ENCODE data around the gene THAP2. TPM values are rescaled to one million over a fixed set of nuclear protein-coding genes. Genes with fewer than 3 reads are reported as not detected.

THAP2 gene
- total and polyA plus RNA-seq, 4 experiments from 2014 or later = 6.3 to 14.0 (median 11.8) TPM

GRCh38 chr12:71708658-71709057 lies 44.6 kb downstream of the THAP2 start:
- ChIA-PET POLR2A (ENCODE audit: partially characterized antibody) (no interaction called here), CTCF (ENCODE audit: partially characterized antibody) (interaction anchor here (1.0 to 1.3 kb wide), 3 partner anchors 39 to 316 kb away, joined by 3 to 6 read pairs (median 3); no protein-coding TSS in a partner anchor)
- peaks cover 4 to 11% (median 8%) of the 10 kb centered on the region in 4 donors for H3K4me1 Mint-ChIP-seq

GRCh38 chr12:71710276-71711125 lies 46.4 kb downstream of the THAP2 start:
- ChIA-PET CTCF (ENCODE audit: partially characterized antibody) (no interaction called here), POLR2A (ENCODE audit: partially characterized antibody) (no interaction called here)
- Mint-ChIP-seq H3K9me3 (peaks cover 0 to 45% (median 36%) of the 10 kb centered on the region in 8 donors), H3K4me1 (peaks cover 4 to 11% (median 8%) of the 10 kb centered on the region in 4 donors), H3K36me3 (peaks cover 1 to 20% of the 10 kb centered on the region in 2 donors), H3K4me3 (no peak overlapping the region), H3K27me3 (no peaks in the 10 kb centered on the region), H3K27ac (no peak overlapping the region)
- Histone ChIP-seq H3K9me3 (ENCODE audit: control insufficient read depth in 1 of 2, low read length in 2 of 2) (peaks cover 0 to 8% of the 10 kb centered on the region in 2 donors), H3K27ac (ENCODE audit: low read depth, low read length) (no peak overlapping the region), H3K4me3 (ENCODE audit: low read length in 2 of 2) (no peak overlapping the region), H3K36me3 (ENCODE audit: insufficient read depth, low read length) (no peaks in the 10 kb centered on the region), H3K4me1 (ENCODE audit: insufficient read depth, low read length) (no peaks in the 10 kb centered on the region), H3K27me3 (ENCODE audit: insufficient read depth, low read length) (no peaks in the 10 kb centered on the region)
- intact Hi-C loops (cut with micrococcal nuclease) = no loop called here
- no peak for DNase-seq

More at GRCh38 chr12:71708658-71709057, 44.6 kb downstream of the THAP2 start:
- Histone ChIP-seq H3K4me3 (ENCODE audit: low read length in 2 of 2) (no peak overlapping the region), H3K4me1 (ENCODE audit: insufficient read depth, low read length) (no peaks in the 10 kb centered on the region), H3K27ac (ENCODE audit: low read depth, low read length) (no peak overlapping the region), H3K27me3 (ENCODE audit: insufficient read depth, low read length) (no peaks in the 10 kb centered on the region), H3K36me3 (ENCODE audit: insufficient read depth, low read length) (no peaks in the 10 kb centered on the region), H3K9me3 (ENCODE audit: control insufficient read depth in 1 of 2, low read length in 2 of 2) (peaks cover 0 to 8% of the 10 kb centered on the region in 2 donors)
- Mint-ChIP-seq H3K9me3 (peaks cover 0 to 31% (median 23%) of the 10 kb centered on the region in 8 donors), H3K27me3 (no peaks in the 10 kb centered on the region), H3K27ac (no peak overlapping the region), H3K4me3 (no peak overlapping the region), H3K36me3 (peaks cover 11 to 27% of the 10 kb centered on the region in 2 donors)
- intact Hi-C loops (cut with micrococcal nuclease) = no loop called here
- no peak for DNase-seq

GRCh38 chr12:71718611-71719010 lies 54.5 kb downstream of the THAP2 start:
- no peak overlapping the region for H3K27ac Mint-ChIP-seq
- no peak overlapping the region for H3K4me3 ChIP-seq (ENCODE audit: low read length in 2 of 2)
- no peaks in the 10 kb centered on the region for H3K4me1 ChIP-seq (ENCODE audit: insufficient read depth, low read length)
- no peak overlapping the region for H3K27ac ChIP-seq (ENCODE audit: low read depth, low read length)
- no peaks in the 10 kb centered on the region for H3K4me1 Mint-ChIP-seq
- H3K36me3 Mint-ChIP-seq = peaks cover 0 to 3% of the 10 kb centered on the region in 2 donors
- intact Hi-C loops (cut with micrococcal nuclease) = no loop called here
- DNase-seq = no peak
- POLR2A ChIA-PET (ENCODE audit: partially characterized antibody) = interaction anchor here (0.5 kb wide), 1 partner anchor 1337 kb away, joined by 3 read pairs; no protein-coding TSS in a partner anchor
- CTCF ChIA-PET (ENCODE audit: partially characterized antibody) = no interaction called here
- peaks cover 0 to 5% of the 10 kb centered on the region in 2 donors for H3K27me3 Mint-ChIP-seq
- H3K9me3 ChIP-seq (ENCODE audit: control insufficient read depth in 1 of 2, low read length in 2 of 2) = no peaks in the 10 kb centered on the region
- H3K27me3 ChIP-seq (ENCODE audit: insufficient read depth, low read length) = no peaks in the 10 kb centered on the region
- H3K36me3 ChIP-seq (ENCODE audit: insufficient read depth, low read length) = no peaks in the 10 kb centered on the region
- no peak overlapping the region for H3K4me3 Mint-ChIP-seq
- peaks cover 2 to 28% (median 20%) of the 10 kb centered on the region in 8 donors for H3K9me3 Mint-ChIP-seq

GRCh38 chr12:71719647-71720370 lies 55.7 kb downstream of the THAP2 start:
- no peaks in the 10 kb centered on the region for H3K9me3 ChIP-seq (ENCODE audit: control insufficient read depth in 1 of 2, low read length in 2 of 2)
- Mint-ChIP-seq H3K4me1 (no peaks in the 10 kb centered on the region), H3K4me3 (no peak overlapping the region), H3K27me3 (peaks cover 0 to 5% of the 10 kb centered on the region in 2 donors), H3K9me3 (peaks cover 2 to 18% (median 11%) of the 10 kb centered on the region in 8 donors), H3K27ac (no peak overlapping the region), H3K36me3 (peaks cover 0 to 3% of the 10 kb centered on the region in 2 donors)
- POLR2A ChIA-PET (ENCODE audit: partially characterized antibody) = no interaction called here
- DNase-seq = no peak
- no peaks in the 10 kb centered on the region for H3K4me1 ChIP-seq (ENCODE audit: insufficient read depth, low read length)
- no peak overlapping the region for H3K4me3 ChIP-seq (ENCODE audit: low read length in 2 of 2)
- CTCF ChIA-PET (ENCODE audit: partially characterized antibody) = no interaction called here
- no peak overlapping the region for H3K27ac ChIP-seq (ENCODE audit: low read depth, low read length)
- H3K27me3 ChIP-seq (ENCODE audit: insufficient read depth, low read length) = no peaks in the 10 kb centered on the region
- no peaks in the 10 kb centered on the region for H3K36me3 ChIP-seq (ENCODE audit: insufficient read depth, low read length)
- intact Hi-C loops (cut with micrococcal nuclease) = no loop called here

GRCh38 chr12:71721783-71722505 lies 57.8 kb downstream of the THAP2 start:
- H3K27me3 ChIP-seq (ENCODE audit: insufficient read depth, low read length) = no peaks in the 10 kb centered on the region
- no peaks in the 10 kb centered on the region for H3K36me3 Mint-ChIP-seq
- no peak overlapping the region for H3K4me3 Mint-ChIP-seq
- no peak for DNase-seq
- no peaks in the 10 kb centered on the region for H3K4me1 ChIP-seq (ENCODE audit: insufficient read depth, low read length)
- intact Hi-C loops (cut with micrococcal nuclease) = no loop called here
- H3K27ac Mint-ChIP-seq = no peak overlapping the region
- H3K9me3 ChIP-seq (ENCODE audit: control insufficient read depth in 1 of 2, low read length in 2 of 2) = no peaks in the 10 kb centered on the region
- no peaks in the 10 kb centered on the region for H3K36me3 ChIP-seq (ENCODE audit: insufficient read depth, low read length)
- H3K4me3 ChIP-seq (ENCODE audit: low read length in 2 of 2) = no peak overlapping the region
- no peaks in the 10 kb centered on the region for H3K4me1 Mint-ChIP-seq
- H3K27me3 Mint-ChIP-seq = peaks cover 0 to 3% of the 10 kb centered on the region in 2 donors
- ChIA-PET POLR2A (ENCODE audit: partially characterized antibody) (no interaction called here), CTCF (ENCODE audit: partially characterized antibody) (interaction anchor here (0.7 kb wide), 1 partner anchor 333 kb away, joined by 4 read pairs; no protein-coding TSS in a partner anchor)
- H3K9me3 Mint-ChIP-seq = peaks cover 0 to 3% (median 0%) of the 10 kb centered on the region in 8 donors
- H3K27ac ChIP-seq (ENCODE audit: low read depth, low read length) = no peak overlapping the region

GRCh38 chr12:71725011-71725410 lies 60.9 kb downstream of the THAP2 start:
- Histone ChIP-seq H3K36me3 (ENCODE audit: insufficient read depth, low read length) (no peaks in the 10 kb centered on the region), H3K27me3 (ENCODE audit: insufficient read depth, low read length) (no peaks in the 10 kb centered on the region), H3K9me3 (ENCODE audit: control insufficient read depth in 1 of 2, low read length in 2 of 2) (no peaks in the 10 kb centered on the region), H3K27ac (ENCODE audit: low read depth, low read length) (no peak overlapping the region), H3K4me3 (ENCODE audit: low read length in 2 of 2) (no peak overlapping the region), H3K4me1 (ENCODE audit: insufficient read depth, low read length) (no peaks in the 10 kb centered on the region)
- Mint-ChIP-seq H3K27ac (no peak overlapping the region), H3K4me1 (no peaks in the 10 kb centered on the region), H3K9me3 (no peaks in the 10 kb centered on the region), H3K36me3 (no peaks in the 10 kb centered on the region), H3K27me3 (no peaks in the 10 kb centered on the region), H3K4me3 (no peak overlapping the region)
- CTCF ChIA-PET (ENCODE audit: partially characterized antibody) = interaction anchor here (1.7 to 2.5 kb wide), 2 partner anchors 22 kb away, joined by 4 to 10 read pairs; no protein-coding TSS in a partner anchor
- DNase-seq = no peak
- intact Hi-C loops (cut with micrococcal nuclease) = no loop called here
- POLR2A ChIA-PET (ENCODE audit: partially characterized antibody) = no interaction called here

All from CD4-positive, alpha-beta memory T cell (primary cell).